ENCODE measurements around the gene OR52A5.

Gene OR52A5

GRCh38 chr11:5090668-5091067, 47.5 kb downstream of the OR52A5 start:
- Mint-ChIP-seq H3K36me3 (ENCODE audit: low read depth) (no peaks in the 10 kb centered on the region), H3K27me3 (no peaks in the 10 kb centered on the region), H3K4me1 (ENCODE audit: low read depth) (no peaks in the 10 kb centered on the region), H3K27ac (no peak overlapping the region), H3K9me3 (no peaks in the 10 kb centered on the region), H3K4me3 (no peak overlapping the region)
- intact Hi-C loops (cut with micrococcal nuclease), result no loop called here

- no peak overlapping the region for H3K4me3 Mint-ChIP-seq
- no peaks in the 10 kb centered on the region for H3K36me3 Mint-ChIP-seq (ENCODE audit: low read depth)
- intact Hi-C loops (cut with micrococcal nuclease), result no loop called here
These were observed 49.6 kb downstream of the OR52A5 start for GRCh38 chr11:5088556-5088955.

GRCh38 chr11:5083602-5084001, 54.6 kb downstream of the OR52A5 start:
- H3K9me3 Mint-ChIP-seq, result no peaks in the 10 kb centered on the region
- no peak overlapping the region for H3K27ac Mint-ChIP-seq
- H3K36me3 Mint-ChIP-seq (ENCODE audit: low read depth), result no peaks in the 10 kb centered on the region
- H3K4me1 Mint-ChIP-seq (ENCODE audit: low read depth), result no peaks in the 10 kb centered on the region
- no peaks in the 10 kb centered on the region for H3K27me3 Mint-ChIP-seq
- intact Hi-C loops (cut with micrococcal nuclease), result no loop called here
- H3K4me3 Mint-ChIP-seq, result no peak overlapping the region

More at GRCh38 chr11:5088556-5088955, 49.6 kb downstream of the OR52A5 start:
- Mint-ChIP-seq H3K9me3 (no peaks in the 10 kb centered on the region), H3K4me1 (ENCODE audit: low read depth) (no peaks in the 10 kb centered on the region), H3K27ac (no peak overlapping the region), H3K27me3 (no peaks in the 10 kb centered on the region)

- H3K9me3 Mint-ChIP-seq, result no peaks in the 10 kb centered on the region
- H3K4me1 Mint-ChIP-seq (ENCODE audit: low read depth), result no peaks in the 10 kb centered on the region
- H3K36me3 Mint-ChIP-seq (ENCODE audit: low read depth), result no peaks in the 10 kb centered on the region
- no peak overlapping the region for H3K27ac Mint-ChIP-seq
- no peaks in the 10 kb centered on the region for H3K27me3 Mint-ChIP-seq
- intact Hi-C loops (cut with micrococcal nuclease), result no loop called here
- no peak overlapping the region for H3K4me3 Mint-ChIP-seq
These were observed 56.8 kb downstream of the OR52A5 start for GRCh38 chr11:5081405-5081804.

Data from dendritic cell treated with granulocyte-macrophage colony-stimulating factor and Interleukin-4, amounts not matched to agents 40 ng/mL and 50 ng/mL, for 4 days (primary cell).